LNCaP clone FGC (cell line): ENCODE measurements around the gene HLA-F.

Experiments used
- DNase-seq: peaks from one replicate; pipeline ENCODE4 v3.0.0-alpha.2; 2011; ENCODE audit warnings: low read depth
- H3K4me3 ChIP-seq: 2 replicates; pipeline ENCODE4 v1.5.1; 2011; ENCODE audit warnings: mild to moderate bottlenecking, low read depth, low read length, control low read depth
- TF ChIP-seq, protein P1 (sequence below): IDR thresholded peaks from 2 replicates; pipeline ENCODE4 v1.5.1; 2012; ENCODE audit warnings: mild to moderate bottlenecking; ENCODE audit not compliant: control insufficient read depth, insufficient read depth; ENCODE audit errors: extremely low read depth

HLA-F gene

GRCh38 chr6:29723262-29723665 is at the start of gene HLA-F:
TSS of gene HLA-F (plus strand) at chr6:29723434. CDS start at chr6:29723464, 30 bp downstream.
- TF ChIP-seq, protein P1, sequence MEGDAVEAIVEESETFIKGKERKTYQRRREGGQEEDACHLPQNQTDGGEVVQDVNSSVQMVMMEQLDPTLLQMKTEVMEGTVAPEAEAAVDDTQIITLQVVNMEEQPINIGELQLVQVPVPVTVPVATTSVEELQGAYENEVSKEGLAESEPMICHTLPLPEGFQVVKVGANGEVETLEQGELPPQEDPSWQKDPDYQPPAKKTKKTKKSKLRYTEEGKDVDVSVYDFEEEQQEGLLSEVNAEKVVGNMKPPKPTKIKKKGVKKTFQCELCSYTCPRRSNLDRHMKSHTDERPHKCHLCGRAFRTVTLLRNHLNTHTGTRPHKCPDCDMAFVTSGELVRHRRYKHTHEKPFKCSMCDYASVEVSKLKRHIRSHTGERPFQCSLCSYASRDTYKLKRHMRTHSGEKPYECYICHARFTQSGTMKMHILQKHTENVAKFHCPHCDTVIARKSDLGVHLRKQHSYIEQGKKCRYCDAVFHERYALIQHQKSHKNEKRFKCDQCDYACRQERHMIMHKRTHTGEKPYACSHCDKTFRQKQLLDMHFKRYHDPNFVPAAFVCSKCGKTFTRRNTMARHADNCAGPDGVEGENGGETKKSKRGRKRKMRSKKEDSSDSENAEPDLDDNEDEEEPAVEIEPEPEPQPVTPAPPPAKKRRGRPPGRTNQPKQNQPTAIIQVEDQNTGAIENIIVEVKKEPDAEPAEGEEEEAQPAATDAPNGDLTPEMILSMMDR: no peak
- peak within 1 kb of the TSS; percentile 66 for H3K4me3 ChIP-seq
- DNase-seq: peak; percentile 53

DNA sequence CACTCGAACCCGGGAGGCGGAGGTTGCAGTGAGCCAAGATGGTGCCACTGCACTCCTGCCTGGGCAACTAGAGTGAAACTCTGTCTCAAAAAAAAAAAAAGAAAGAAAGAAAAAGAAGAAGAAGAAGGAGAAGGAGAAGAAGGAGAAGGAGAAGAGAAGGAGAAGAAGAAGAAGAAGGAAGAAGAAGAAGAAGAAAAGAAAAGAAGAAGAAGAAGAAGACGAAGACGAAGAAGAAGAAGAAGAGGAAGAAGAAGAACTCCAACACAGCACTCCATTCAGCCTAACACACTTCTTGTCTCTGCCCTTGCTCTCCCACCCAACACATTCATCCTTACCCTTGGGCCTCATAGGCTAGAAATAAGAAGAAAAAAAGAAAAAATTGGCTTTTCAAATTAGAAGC is 49.2 kb upstream of the HLA-F start:
- H3K4me3 ChIP-seq: no peak overlapping the region
- DNase-seq: no peak
- TF ChIP-seq, protein P1: no peak

GRCh38 chr6:29675561-29675960 is 47.7 kb upstream of the HLA-F start:
- DNase-seq: no peak
- TF ChIP-seq, protein P1: no peak
- no peak overlapping the region for H3K4me3 ChIP-seq

DNA sequence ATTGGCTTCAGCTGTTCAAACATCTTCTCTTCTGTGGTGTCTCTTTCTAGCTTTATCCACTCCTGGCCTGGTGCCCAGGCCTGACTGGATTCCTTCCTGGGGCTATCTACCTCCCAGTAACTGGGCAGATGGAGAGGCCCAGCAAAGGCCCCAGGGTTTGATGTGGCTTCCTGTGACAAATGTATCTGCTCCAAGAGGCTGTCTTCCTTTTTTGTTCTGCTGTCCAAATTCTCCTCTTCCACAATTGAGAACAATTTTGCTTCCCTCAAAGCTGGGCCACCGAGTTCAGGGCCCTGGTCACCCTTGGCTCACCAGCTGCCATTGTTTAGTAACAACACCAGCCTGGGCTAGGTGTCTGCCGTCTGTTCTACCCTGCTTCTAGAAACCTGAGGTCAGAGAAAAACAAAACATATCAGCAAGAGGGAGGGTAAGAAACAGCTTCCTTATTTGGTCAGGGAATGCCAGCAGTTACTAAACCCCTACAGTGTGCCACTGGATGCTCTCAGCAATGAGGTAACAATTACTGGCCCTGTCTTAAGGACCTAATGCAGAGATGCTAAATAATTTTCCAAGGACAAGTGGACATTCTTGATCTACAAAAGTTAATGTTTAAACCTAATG is 46.1 kb upstream of the HLA-F start:
- no peak for DNase-seq
- TF ChIP-seq, protein P1: no peak
- H3K4me3 ChIP-seq: no peak overlapping the region

- no peak overlapping the region for H3K4me3 ChIP-seq
- no peak for DNase-seq
- TF ChIP-seq, protein P1: no peak
Observed at GRCh38 chr6:29678114-29678513, 45.1 kb upstream of the HLA-F start.

DNA sequence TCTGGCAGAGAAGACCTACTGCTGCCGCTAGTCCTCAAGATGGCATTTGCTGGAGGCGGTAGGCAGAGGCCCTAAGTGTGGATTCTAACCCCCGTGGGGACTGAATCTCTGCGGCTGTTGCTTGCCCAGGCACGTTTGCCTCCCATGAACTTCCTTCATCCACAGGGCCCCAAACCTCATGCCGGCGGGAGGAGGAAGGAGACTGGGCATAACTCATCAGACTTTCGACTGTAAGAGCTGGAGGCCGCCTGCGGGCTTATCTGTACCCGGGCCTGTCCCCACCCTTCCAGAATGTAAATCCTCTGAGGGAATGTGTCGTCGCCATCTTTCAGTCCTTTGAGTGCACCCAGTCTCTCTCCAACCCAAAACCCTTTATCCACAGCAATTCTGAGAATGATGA is 43.3 kb upstream of the HLA-F start:
- no peak for DNase-seq
- H3K4me3 ChIP-seq: no peak overlapping the region
- TF ChIP-seq, protein P1: no peak

GRCh38 chr6:29680416-29680815 is 42.8 kb upstream of the HLA-F start:
- TF ChIP-seq, protein P1: no peak
- no peak for DNase-seq
- no peak overlapping the region for H3K4me3 ChIP-seq
